Neural cell (in vitro differentiated cells): ENCODE results near the gene GPR180. TPM values are rescaled to one million over a fixed set of nuclear protein-coding genes. Genes with fewer than 3 reads are reported as not detected.

ENCODE experiments used
- H2AFZ ChIP-seq: fragments of 200-600, 300-800 bp; sonication (generic), shearing (Covaris generic); 2 replicates; pipeline ENCODE4 v1.6.0; 2014; ENCODE audit warnings: low read depth, mild to moderate bottlenecking, antibody characterized with exemption, low read length, moderate library complexity
- H3F3A ChIP-seq: fragments of 200-600 bp; shearing (Covaris generic); 2 replicates; pipeline ENCODE4 v1.6.1; 2016; ENCODE audit warnings: mild to moderate bottlenecking, moderate library complexity, mixed read lengths, antibody characterized with exemption, low read length; ENCODE audit not compliant: insufficient read depth, poor library complexity, severe bottlenecking
- H3K27ac ChIP-seq: fragments of 200-600, 300-800 bp; sonication (generic), shearing (Covaris generic); 2 replicates; pipeline ENCODE4 v1.5.1; 2014; ENCODE audit warnings: mild to moderate bottlenecking, low read length, moderate library complexity
- H3K27me3 ChIP-seq: fragments of 300-800, 200-600 bp; sonication (generic), shearing (Covaris generic); 2 replicates; pipeline ENCODE4 v1.6.0; 2014; ENCODE audit warnings: mild to moderate bottlenecking, low read depth, low read length, moderate library complexity; ENCODE audit not compliant: insufficient read depth
- H3K36me3 ChIP-seq: fragments of 300-800, 200-600 bp; sonication (generic), shearing (Covaris generic); 2 replicates; pipeline ENCODE4 v1.5.1; 2014; ENCODE audit warnings: mild to moderate bottlenecking, antibody characterized with exemption, low read length, moderate library complexity; ENCODE audit not compliant: insufficient read depth
- H3K4me2 ChIP-seq: fragments of 300-800, 200-600 bp; sonication (generic), shearing (Covaris generic); 2 replicates; pipeline ENCODE4 v1.6.0; 2014; ENCODE audit warnings: mild to moderate bottlenecking, low read length
- H3K4me3 ChIP-seq: fragments of 300-800, 200-600 bp; sonication (generic), shearing (Covaris generic); 2 replicates; pipeline ENCODE4 v1.5.1; 2014; ENCODE audit warnings: mild to moderate bottlenecking, low read length, moderate library complexity
- H3K79me2 ChIP-seq: fragments of 200-600 bp; shearing (Covaris generic); replicated peaks from 2 replicates; pipeline ENCODE4 v1.6.0; 2014; ENCODE audit warnings: mild to moderate bottlenecking, low read length, moderate library complexity; ENCODE audit not compliant: insufficient read depth
- H3K9ac ChIP-seq: fragments of 300-800, 200-600 bp; sonication (generic), shearing (Covaris generic); 2 replicates; pipeline ENCODE4 v1.6.1; 2016; ENCODE audit warnings: mild to moderate bottlenecking, low read length, mixed read lengths
- H3K9me2 ChIP-seq: fragments of 200-600 bp; shearing (Covaris generic); 2 replicates; pipeline ENCODE4 v1.6.1; 2016; ENCODE audit warnings: mild to moderate bottlenecking, low read length, mixed read lengths; ENCODE audit not compliant: insufficient read depth
- H3K9me3 ChIP-seq: fragments of 200-600, 300-800 bp; sonication (generic), shearing (Covaris generic); 2 replicates; pipeline ENCODE4 v1.6.1; 2016; ENCODE audit warnings: mild to moderate bottlenecking, mixed run types, low read length, moderate library complexity, mixed read lengths
- H4K20me1 ChIP-seq: fragments of 200-600 bp; shearing (Covaris generic); 2 replicates; pipeline ENCODE4 v1.6.1; 2016; ENCODE audit warnings: mild to moderate bottlenecking, mixed run types; ENCODE audit not compliant: insufficient read depth
- EP300 ChIP-seq: fragments of 450-650 bp; conservative IDR thresholded peaks from 2 replicates; pipeline ENCODE4 v1.6.1; 2014; ENCODE audit warnings: antibody characterized with exemption, mild to moderate bottlenecking, moderate library complexity; ENCODE audit not compliant: poor library complexity, severe bottlenecking
- EZH2 ChIP-seq: fragments of 200-600, 300-800 bp; shearing (Covaris generic), sonication (generic); IDR thresholded peaks from 2 replicates; pipeline ENCODE4 v1.6.1; 2014; ENCODE audit warnings: antibody characterized with exemption, low read length, borderline replicate concordance, mild to moderate bottlenecking; ENCODE audit not compliant: insufficient read depth, poor library complexity, severe bottlenecking
- MXI1 ChIP-seq: fragments of 450-650 bp; conservative IDR thresholded peaks from 2 replicates; pipeline ENCODE4 v1.6.1; 2014; ENCODE audit warnings: antibody characterized with exemption, mild to moderate bottlenecking; ENCODE audit not compliant: poor library complexity, severe bottlenecking
- POLR2AphosphoS5 ChIP-seq: IDR thresholded peaks from 2 replicates; pipeline ENCODE4 v1.6.1; 2012
- RAD21 ChIP-seq: fragments of 450-650 bp; conservative IDR thresholded peaks from 2 replicates; pipeline ENCODE4 v1.6.1; 2014; ENCODE audit warnings: antibody characterized with exemption, mild to moderate bottlenecking, moderate library complexity
- SMC3 ChIP-seq: fragments of 450-650 bp; conservative IDR thresholded peaks from 2 replicates; pipeline ENCODE4 v1.6.1; 2014; ENCODE audit warnings: antibody characterized with exemption, mild to moderate bottlenecking, moderate library complexity; ENCODE audit not compliant: poor library complexity
- TAF1 ChIP-seq: IDR thresholded peaks from 2 replicates; pipeline ENCODE4 v1.6.1; 2012; ENCODE audit warnings: low read depth
- polyA plus RNA-seq: library from polyadenylated mRNA; depleted of rRNA; stranded (reverse); fragments of >200 nt; gene quantifications from 2 replicates; pipeline ENCODE4 v1.2.3, GENCODE V29; 2014
- TF ChIP-seq, protein P1 (sequence below): fragments of 450-650 bp; IDR thresholded peaks from 2 replicates; pipeline ENCODE4 v1.5.1; 2014; ENCODE audit warnings: antibody characterized with exemption, mild to moderate bottlenecking, moderate library complexity; ENCODE audit not compliant: poor library complexity, severe bottlenecking
- TF ChIP-seq, protein P2 (sequence below): IDR thresholded peaks from 2 replicates; pipeline ENCODE4 v1.6.1; 2012; ENCODE audit warnings: borderline replicate concordance

The GPR180 gene
- polyA plus RNA-seq, 1 donor from 2014 or later: 5.7 TPM

GRCh38 chr13:94674609-94675348, 73.1 kb downstream of the GPR180 start:
- no peaks in the 10 kb centered on the region for H4K20me1 ChIP-seq

DNA sequence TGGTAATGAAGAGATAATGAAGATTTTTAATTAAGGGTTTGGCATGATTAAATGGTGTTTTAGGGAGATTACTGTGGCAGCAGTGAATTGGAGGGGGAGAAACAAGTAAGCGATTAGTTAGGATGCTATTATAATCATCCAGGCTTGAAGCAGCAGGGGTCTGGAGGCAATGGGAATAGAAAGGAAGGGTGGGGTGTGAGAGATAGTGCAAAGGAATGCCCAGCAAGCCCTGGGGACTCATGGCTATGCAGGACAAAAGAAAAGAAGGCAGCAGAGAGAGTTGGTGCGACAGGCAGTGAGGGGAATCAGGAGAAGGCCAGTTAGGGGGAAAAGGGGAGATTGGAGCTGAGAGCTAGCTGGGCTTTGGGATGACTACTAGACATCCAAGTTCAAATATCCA, 76.1 kb downstream of the GPR180 start:
- no peaks in the 10 kb centered on the region for H4K20me1 ChIP-seq
- H3K4me2 ChIP-seq: no peak overlapping the region
- H3K27me3 ChIP-seq: no peaks in the 10 kb centered on the region
- H3F3A ChIP-seq: no peaks in the 10 kb centered on the region
- H3K9me2 ChIP-seq: no peaks in the 10 kb centered on the region
- H2AFZ ChIP-seq: no peak overlapping the region
- no peak overlapping the region for H3K27ac ChIP-seq
- no peak overlapping the region for H3K4me3 ChIP-seq
- no peaks in the 10 kb centered on the region for H3K79me2 ChIP-seq
- no peaks in the 10 kb centered on the region for H3K36me3 ChIP-seq
- TF ChIP-seq EP300: no peak
- TF ChIP-seq RAD21: no peak
- TF ChIP-seq MXI1: no peak
- no peak for TF ChIP-seq EZH2
- no peak for TF ChIP-seq SMC3
- TF ChIP-seq, protein P1, sequence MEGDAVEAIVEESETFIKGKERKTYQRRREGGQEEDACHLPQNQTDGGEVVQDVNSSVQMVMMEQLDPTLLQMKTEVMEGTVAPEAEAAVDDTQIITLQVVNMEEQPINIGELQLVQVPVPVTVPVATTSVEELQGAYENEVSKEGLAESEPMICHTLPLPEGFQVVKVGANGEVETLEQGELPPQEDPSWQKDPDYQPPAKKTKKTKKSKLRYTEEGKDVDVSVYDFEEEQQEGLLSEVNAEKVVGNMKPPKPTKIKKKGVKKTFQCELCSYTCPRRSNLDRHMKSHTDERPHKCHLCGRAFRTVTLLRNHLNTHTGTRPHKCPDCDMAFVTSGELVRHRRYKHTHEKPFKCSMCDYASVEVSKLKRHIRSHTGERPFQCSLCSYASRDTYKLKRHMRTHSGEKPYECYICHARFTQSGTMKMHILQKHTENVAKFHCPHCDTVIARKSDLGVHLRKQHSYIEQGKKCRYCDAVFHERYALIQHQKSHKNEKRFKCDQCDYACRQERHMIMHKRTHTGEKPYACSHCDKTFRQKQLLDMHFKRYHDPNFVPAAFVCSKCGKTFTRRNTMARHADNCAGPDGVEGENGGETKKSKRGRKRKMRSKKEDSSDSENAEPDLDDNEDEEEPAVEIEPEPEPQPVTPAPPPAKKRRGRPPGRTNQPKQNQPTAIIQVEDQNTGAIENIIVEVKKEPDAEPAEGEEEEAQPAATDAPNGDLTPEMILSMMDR: no peak
- no peak for TF ChIP-seq TAF1
- no peak for TF ChIP-seq POLR2AphosphoS5
- TF ChIP-seq, protein P2, sequence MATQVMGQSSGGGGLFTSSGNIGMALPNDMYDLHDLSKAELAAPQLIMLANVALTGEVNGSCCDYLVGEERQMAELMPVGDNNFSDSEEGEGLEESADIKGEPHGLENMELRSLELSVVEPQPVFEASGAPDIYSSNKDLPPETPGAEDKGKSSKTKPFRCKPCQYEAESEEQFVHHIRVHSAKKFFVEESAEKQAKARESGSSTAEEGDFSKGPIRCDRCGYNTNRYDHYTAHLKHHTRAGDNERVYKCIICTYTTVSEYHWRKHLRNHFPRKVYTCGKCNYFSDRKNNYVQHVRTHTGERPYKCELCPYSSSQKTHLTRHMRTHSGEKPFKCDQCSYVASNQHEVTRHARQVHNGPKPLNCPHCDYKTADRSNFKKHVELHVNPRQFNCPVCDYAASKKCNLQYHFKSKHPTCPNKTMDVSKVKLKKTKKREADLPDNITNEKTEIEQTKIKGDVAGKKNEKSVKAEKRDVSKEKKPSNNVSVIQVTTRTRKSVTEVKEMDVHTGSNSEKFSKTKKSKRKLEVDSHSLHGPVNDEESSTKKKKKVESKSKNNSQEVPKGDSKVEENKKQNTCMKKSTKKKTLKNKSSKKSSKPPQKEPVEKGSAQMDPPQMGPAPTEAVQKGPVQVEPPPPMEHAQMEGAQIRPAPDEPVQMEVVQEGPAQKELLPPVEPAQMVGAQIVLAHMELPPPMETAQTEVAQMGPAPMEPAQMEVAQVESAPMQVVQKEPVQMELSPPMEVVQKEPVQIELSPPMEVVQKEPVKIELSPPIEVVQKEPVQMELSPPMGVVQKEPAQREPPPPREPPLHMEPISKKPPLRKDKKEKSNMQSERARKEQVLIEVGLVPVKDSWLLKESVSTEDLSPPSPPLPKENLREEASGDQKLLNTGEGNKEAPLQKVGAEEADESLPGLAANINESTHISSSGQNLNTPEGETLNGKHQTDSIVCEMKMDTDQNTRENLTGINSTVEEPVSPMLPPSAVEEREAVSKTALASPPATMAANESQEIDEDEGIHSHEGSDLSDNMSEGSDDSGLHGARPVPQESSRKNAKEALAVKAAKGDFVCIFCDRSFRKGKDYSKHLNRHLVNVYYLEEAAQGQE: no peak
- no peak overlapping the region for H3K9ac ChIP-seq
- H3K9me3 ChIP-seq: no peaks in the 10 kb centered on the region

More at GRCh38 chr13:94674609-94675348, 73.1 kb downstream of the GPR180 start:
- no peaks in the 10 kb centered on the region for H3K79me2 ChIP-seq
- H3K27me3 ChIP-seq: no peaks in the 10 kb centered on the region
- no peaks in the 10 kb centered on the region for H3K9me2 ChIP-seq
- H3F3A ChIP-seq: no peaks in the 10 kb centered on the region
- no peak overlapping the region for H3K9ac ChIP-seq
- no peak overlapping the region for H3K4me2 ChIP-seq
- H2AFZ ChIP-seq: no peak overlapping the region
- no peak overlapping the region for H3K4me3 ChIP-seq
- TF ChIP-seq, protein P1: peak; percentile 55
- TF ChIP-seq SMC3 (peak; percentile 50), EP300 (no peak), RAD21 (peak; percentile 37)
- H3K9me3 ChIP-seq: no peaks in the 10 kb centered on the region
- no peak overlapping the region for H3K27ac ChIP-seq
- H3K36me3 ChIP-seq: no peaks in the 10 kb centered on the region
